HepG2 (cell line): ENCODE measurements around the gene AHRR.
"Not testable (repeated sequence)": the region's sequence is repeated elsewhere in the genome, so short reads cannot be mapped to it uniquely, and the experiment has no call there.

ENCODE experiments used
- ATF7 ChIP-seq, 2 experiments: fragments of 450-650 bp in 1 of 2; sonication (generic) in 1 of 2; formaldehyde crosslinking in 1 of 2; IDR thresholded peaks; 2 replicates each; pipeline versions ENCODE4 v1.4.0 to v1.6.1; 2016 to 2020; ENCODE audit warnings: antibody characterized with exemption in 1 of 2, mild to moderate bottlenecking in 1 of 2, missing genetic modification reagents in 1 of 2
- CREB1 ChIP-seq, 2 experiments: fragments of 450-650 bp in 1 of 2; IDR thresholded peaks; 2 replicates each; pipeline ENCODE4 v1.6.1; 2016 to 2017; ENCODE audit warnings: control low read depth in 1 of 2, mild to moderate bottlenecking in 1 of 2, missing compliant biosample characterization in 1 of 2, missing genetic modification characterization in 1 of 2
- FIP1L1 ChIP-seq: fragments of 200-400 bp; formaldehyde crosslinking; IDR thresholded peaks from 2 replicates; pipeline ENCODE4 v1.6.1; 2018; ENCODE audit warnings: low read depth, mild to moderate bottlenecking, low read length, moderate library complexity, borderline replicate concordance; ENCODE audit not compliant: insufficient read depth
- GTF3A ChIP-seq: sonication (generic); formaldehyde crosslinking; conservative IDR thresholded peaks from 2 replicates; pipeline ENCODE4 v1.4.0; 2020; ENCODE audit warnings: mild to moderate bottlenecking, missing genetic modification reagents
- HNF4A ChIP-seq: sonication (generic); formaldehyde crosslinking; IDR thresholded peaks from 2 replicates; pipeline ENCODE4 v1.4.0; 2020; ENCODE audit warnings: missing genetic modification reagents
- NFIC ChIP-seq: IDR thresholded peaks from 2 replicates; pipeline ENCODE4 v1.6.1; 2012; ENCODE audit warnings: mild to moderate bottlenecking, low read length, inconsistent platforms
- SRSF1 ChIP-seq: fragments of 200-400 bp; formaldehyde crosslinking; optimal IDR thresholded peaks from 2 replicates; pipeline ENCODE3; 2017; ENCODE audit warnings: mild to moderate bottlenecking, low read depth, low read length, moderate library complexity
- SSRP1 ChIP-seq: IDR thresholded peaks from 2 replicates; pipeline ENCODE4 v1.6.1; 2016; ENCODE audit warnings: control low read depth
- TBL1XR1 ChIP-seq: fragments of 150-350 bp; IDR thresholded peaks from 2 replicates; pipeline ENCODE4 v1.6.1; 2014; ENCODE audit warnings: borderline replicate concordance, low read length; ENCODE audit not compliant: partially characterized antibody
- ZNF337 ChIP-seq: sonication (generic); formaldehyde crosslinking; IDR thresholded peaks from 2 replicates; pipeline ENCODE4 v1.5.1; 2020; ENCODE audit warnings: missing genetic modification reagents, low read depth, mild to moderate bottlenecking, borderline replicate concordance
- ZNF788 ChIP-seq: sonication (generic); formaldehyde crosslinking; IDR thresholded peaks from 2 replicates; pipeline ENCODE4 v1.5.0; 2020; ENCODE audit warnings: mild to moderate bottlenecking, missing genetic modification reagents, borderline replicate concordance
- TF ChIP-seq, protein P1 (sequence below): sonication (generic); formaldehyde crosslinking; IDR thresholded peaks from 2 replicates; pipeline ENCODE4 v1.4.0; 2020; ENCODE audit warnings: missing genetic modification reagents
- TF ChIP-seq, protein P2 (sequence below): sonication (generic); formaldehyde crosslinking; IDR thresholded peaks from 2 replicates; pipeline ENCODE4 v1.4.0; 2020; ENCODE audit warnings: missing genetic modification reagents, borderline replicate concordance
- TF ChIP-seq, protein P3 (sequence below): sonication (generic); formaldehyde crosslinking; IDR thresholded peaks from 2 replicates; pipeline ENCODE4 v1.5.0; 2020; ENCODE audit warnings: mild to moderate bottlenecking, missing genetic modification reagents, moderate library complexity

DNA sequence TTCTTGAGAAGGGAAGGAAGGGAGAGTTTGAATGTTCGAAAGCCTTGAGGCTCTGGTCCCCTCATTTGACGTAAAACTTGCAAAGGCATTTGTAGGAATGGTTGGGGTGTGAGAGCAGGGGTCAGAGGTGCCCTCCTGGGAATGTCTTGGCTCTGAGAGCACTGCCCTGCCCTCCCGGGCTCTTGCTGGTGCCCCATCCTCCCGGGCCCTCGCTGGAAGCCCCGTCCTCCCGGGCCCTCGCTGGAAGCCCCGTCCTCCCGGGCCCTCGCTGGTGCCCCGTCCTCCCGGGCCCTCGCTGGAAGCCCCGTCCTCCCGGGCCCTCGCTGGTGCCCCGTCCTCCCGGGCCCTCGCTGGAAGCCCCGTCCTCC lies 48.3 kb downstream of the AHRR start:
- TF ChIP-seq, protein P1, sequence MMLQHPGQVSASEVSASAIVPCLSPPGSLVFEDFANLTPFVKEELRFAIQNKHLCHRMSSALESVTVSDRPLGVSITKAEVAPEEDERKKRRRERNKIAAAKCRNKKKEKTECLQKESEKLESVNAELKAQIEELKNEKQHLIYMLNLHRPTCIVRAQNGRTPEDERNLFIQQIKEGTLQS (CRISPR knock-in tag): not testable (repeated sequence)
- TF ChIP-seq ZNF788 (CRISPR knock-in tag); GTF3A (CRISPR knock-in tag); ZNF337 (CRISPR knock-in tag); SSRP1 (CRISPR knock-in tag); FIP1L1; CREB1 (IDR thresholded peaks at IDR 0.05); CREB1 (CRISPR knock-in tag; IDR thresholded peaks at IDR 0.05); SRSF1; ATF7 (IDR thresholded peaks at IDR 0.05); ATF7 (CRISPR knock-in tag; IDR thresholded peaks at IDR 0.05); TBL1XR1; NFIC; HNF4A (CRISPR knock-in tag): not testable (repeated sequence)
- TF ChIP-seq, protein P2, sequence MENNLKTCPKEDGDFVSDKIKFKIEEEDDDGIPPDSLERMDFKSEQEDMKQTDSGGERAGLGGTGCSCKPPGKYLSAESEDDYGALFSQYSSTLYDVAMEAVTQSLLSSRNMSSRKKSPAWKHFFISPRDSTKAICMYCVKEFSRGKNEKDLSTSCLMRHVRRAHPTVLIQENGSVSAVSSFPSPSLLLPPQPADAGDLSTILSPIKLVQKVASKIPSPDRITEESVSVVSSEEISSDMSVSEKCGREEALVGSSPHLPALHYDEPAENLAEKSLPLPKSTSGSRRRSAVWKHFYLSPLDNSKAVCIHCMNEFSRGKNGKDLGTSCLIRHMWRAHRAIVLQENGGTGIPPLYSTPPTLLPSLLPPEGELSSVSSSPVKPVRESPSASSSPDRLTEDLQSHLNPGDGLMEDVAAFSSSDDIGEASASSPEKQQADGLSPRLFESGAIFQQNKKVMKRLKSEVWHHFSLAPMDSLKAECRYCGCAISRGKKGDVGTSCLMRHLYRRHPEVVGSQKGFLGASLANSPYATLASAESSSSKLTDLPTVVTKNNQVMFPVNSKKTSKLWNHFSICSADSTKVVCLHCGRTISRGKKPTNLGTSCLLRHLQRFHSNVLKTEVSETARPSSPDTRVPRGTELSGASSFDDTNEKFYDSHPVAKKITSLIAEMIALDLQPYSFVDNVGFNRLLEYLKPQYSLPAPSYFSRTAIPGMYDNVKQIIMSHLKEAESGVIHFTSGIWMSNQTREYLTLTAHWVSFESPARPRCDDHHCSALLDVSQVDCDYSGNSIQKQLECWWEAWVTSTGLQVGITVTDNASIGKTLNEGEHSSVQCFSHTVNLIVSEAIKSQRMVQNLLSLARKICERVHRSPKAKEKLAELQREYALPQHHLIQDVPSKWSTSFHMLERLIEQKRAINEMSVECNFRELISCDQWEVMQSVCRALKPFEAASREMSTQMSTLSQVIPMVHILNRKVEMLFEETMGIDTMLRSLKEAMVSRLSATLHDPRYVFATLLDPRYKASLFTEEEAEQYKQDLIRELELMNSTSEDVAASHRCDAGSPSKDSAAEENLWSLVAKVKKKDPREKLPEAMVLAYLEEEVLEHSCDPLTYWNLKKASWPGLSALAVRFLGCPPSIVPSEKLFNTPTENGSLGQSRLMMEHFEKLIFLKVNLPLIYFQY (CRISPR knock-in tag): not testable (repeated sequence)
- TF ChIP-seq, protein P3, sequence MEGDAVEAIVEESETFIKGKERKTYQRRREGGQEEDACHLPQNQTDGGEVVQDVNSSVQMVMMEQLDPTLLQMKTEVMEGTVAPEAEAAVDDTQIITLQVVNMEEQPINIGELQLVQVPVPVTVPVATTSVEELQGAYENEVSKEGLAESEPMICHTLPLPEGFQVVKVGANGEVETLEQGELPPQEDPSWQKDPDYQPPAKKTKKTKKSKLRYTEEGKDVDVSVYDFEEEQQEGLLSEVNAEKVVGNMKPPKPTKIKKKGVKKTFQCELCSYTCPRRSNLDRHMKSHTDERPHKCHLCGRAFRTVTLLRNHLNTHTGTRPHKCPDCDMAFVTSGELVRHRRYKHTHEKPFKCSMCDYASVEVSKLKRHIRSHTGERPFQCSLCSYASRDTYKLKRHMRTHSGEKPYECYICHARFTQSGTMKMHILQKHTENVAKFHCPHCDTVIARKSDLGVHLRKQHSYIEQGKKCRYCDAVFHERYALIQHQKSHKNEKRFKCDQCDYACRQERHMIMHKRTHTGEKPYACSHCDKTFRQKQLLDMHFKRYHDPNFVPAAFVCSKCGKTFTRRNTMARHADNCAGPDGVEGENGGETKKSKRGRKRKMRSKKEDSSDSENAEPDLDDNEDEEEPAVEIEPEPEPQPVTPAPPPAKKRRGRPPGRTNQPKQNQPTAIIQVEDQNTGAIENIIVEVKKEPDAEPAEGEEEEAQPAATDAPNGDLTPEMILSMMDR: not testable (repeated sequence)
